ENCODE results near the gene XIRP2.

Gene XIRP2

GRCh38 chr2:167181134-167181533 is 292.9 kb downstream of the XIRP2 start:
- TF ChIP-seq CTCF (IDR thresholded peaks at IDR 0.05) = no peak

GRCh38 chr2:167181688-167182087 is 293.4 kb downstream of the XIRP2 start:
- no peak for TF ChIP-seq CTCF (IDR thresholded peaks at IDR 0.05)

GRCh38 chr2:167182403-167182802 is 294.1 kb downstream of the XIRP2 start:
- no peak for TF ChIP-seq CTCF (IDR thresholded peaks at IDR 0.05)

GRCh38 chr2:167183931-167184330 is 295.7 kb downstream of the XIRP2 start:
- TF ChIP-seq CTCF (IDR thresholded peaks at IDR 0.05) = no peak

GRCh38 chr2:167186465-167186864 is 298.2 kb downstream of the XIRP2 start:
- no peak for TF ChIP-seq CTCF (IDR thresholded peaks at IDR 0.05)

GRCh38 chr2:167187049-167187727 is 298.9 kb downstream of the XIRP2 start:
- no peak for TF ChIP-seq CTCF (IDR thresholded peaks at IDR 0.05)

- TF ChIP-seq CTCF (IDR thresholded peaks at IDR 0.05) = no peak
These were observed 300.0 kb downstream of the XIRP2 start for GRCh38 chr2:167187978-167188967.
